Neural cell (in vitro differentiated cells): Measurements from ENCODE around the gene TMEM63B. TPM values are rescaled to one million over a fixed set of nuclear protein-coding genes. Genes with fewer than 3 reads are reported as not detected.

Experiments used
- H2AFZ ChIP-seq: fragments of 200-600, 300-800 bp; sonication (generic), shearing (Covaris generic); 2 replicates; pipeline ENCODE4 v1.6.0; 2014; ENCODE audit warnings: low read depth, mild to moderate bottlenecking, antibody characterized with exemption, low read length, moderate library complexity
- H3F3A ChIP-seq: fragments of 200-600 bp; shearing (Covaris generic); 2 replicates; pipeline ENCODE4 v1.6.1; 2016; ENCODE audit warnings: mild to moderate bottlenecking, moderate library complexity, mixed read lengths, antibody characterized with exemption, low read length; ENCODE audit not compliant: insufficient read depth, poor library complexity, severe bottlenecking
- H3K27ac ChIP-seq: fragments of 200-600, 300-800 bp; sonication (generic), shearing (Covaris generic); 2 replicates; pipeline ENCODE4 v1.5.1; 2014; ENCODE audit warnings: mild to moderate bottlenecking, low read length, moderate library complexity
- H3K27me3 ChIP-seq: fragments of 300-800, 200-600 bp; sonication (generic), shearing (Covaris generic); 2 replicates; pipeline ENCODE4 v1.6.0; 2014; ENCODE audit warnings: mild to moderate bottlenecking, low read depth, low read length, moderate library complexity; ENCODE audit not compliant: insufficient read depth
- H3K36me3 ChIP-seq: fragments of 300-800, 200-600 bp; sonication (generic), shearing (Covaris generic); 2 replicates; pipeline ENCODE4 v1.5.1; 2014; ENCODE audit warnings: mild to moderate bottlenecking, antibody characterized with exemption, low read length, moderate library complexity; ENCODE audit not compliant: insufficient read depth
- H3K4me2 ChIP-seq: fragments of 300-800, 200-600 bp; sonication (generic), shearing (Covaris generic); 2 replicates; pipeline ENCODE4 v1.6.0; 2014; ENCODE audit warnings: mild to moderate bottlenecking, low read length
- H3K4me3 ChIP-seq: fragments of 300-800, 200-600 bp; sonication (generic), shearing (Covaris generic); 2 replicates; pipeline ENCODE4 v1.5.1; 2014; ENCODE audit warnings: mild to moderate bottlenecking, low read length, moderate library complexity
- H3K79me2 ChIP-seq: fragments of 200-600 bp; shearing (Covaris generic); replicated peaks from 2 replicates; pipeline ENCODE4 v1.6.0; 2014; ENCODE audit warnings: mild to moderate bottlenecking, low read length, moderate library complexity; ENCODE audit not compliant: insufficient read depth
- H3K9ac ChIP-seq: fragments of 300-800, 200-600 bp; sonication (generic), shearing (Covaris generic); 2 replicates; pipeline ENCODE4 v1.6.1; 2016; ENCODE audit warnings: mild to moderate bottlenecking, low read length, mixed read lengths
- H3K9me2 ChIP-seq: fragments of 200-600 bp; shearing (Covaris generic); 2 replicates; pipeline ENCODE4 v1.6.1; 2016; ENCODE audit warnings: mild to moderate bottlenecking, low read length, mixed read lengths; ENCODE audit not compliant: insufficient read depth
- H3K9me3 ChIP-seq: fragments of 200-600, 300-800 bp; sonication (generic), shearing (Covaris generic); 2 replicates; pipeline ENCODE4 v1.6.1; 2016; ENCODE audit warnings: mild to moderate bottlenecking, mixed run types, low read length, moderate library complexity, mixed read lengths
- H4K20me1 ChIP-seq: fragments of 200-600 bp; shearing (Covaris generic); 2 replicates; pipeline ENCODE4 v1.6.1; 2016; ENCODE audit warnings: mild to moderate bottlenecking, mixed run types; ENCODE audit not compliant: insufficient read depth
- CTCF ChIP-seq: fragments of 450-650 bp; IDR thresholded peaks from 2 replicates; pipeline ENCODE4 v1.5.1; 2014; ENCODE audit warnings: antibody characterized with exemption, mild to moderate bottlenecking, moderate library complexity; ENCODE audit not compliant: poor library complexity, severe bottlenecking
- EZH2 ChIP-seq: fragments of 200-600, 300-800 bp; shearing (Covaris generic), sonication (generic); IDR thresholded peaks from 2 replicates; pipeline ENCODE4 v1.6.1; 2014; ENCODE audit warnings: antibody characterized with exemption, low read length, borderline replicate concordance, mild to moderate bottlenecking; ENCODE audit not compliant: insufficient read depth, poor library complexity, severe bottlenecking
- MXI1 ChIP-seq: fragments of 450-650 bp; conservative IDR thresholded peaks from 2 replicates; pipeline ENCODE4 v1.6.1; 2014; ENCODE audit warnings: antibody characterized with exemption, mild to moderate bottlenecking; ENCODE audit not compliant: poor library complexity, severe bottlenecking
- POLR2AphosphoS5 ChIP-seq: IDR thresholded peaks from 2 replicates; pipeline ENCODE4 v1.6.1; 2012
- RAD21 ChIP-seq: fragments of 450-650 bp; conservative IDR thresholded peaks from 2 replicates; pipeline ENCODE4 v1.6.1; 2014; ENCODE audit warnings: antibody characterized with exemption, mild to moderate bottlenecking, moderate library complexity
- SMC3 ChIP-seq: fragments of 450-650 bp; conservative IDR thresholded peaks from 2 replicates; pipeline ENCODE4 v1.6.1; 2014; ENCODE audit warnings: antibody characterized with exemption, mild to moderate bottlenecking, moderate library complexity; ENCODE audit not compliant: poor library complexity
- TAF1 ChIP-seq: IDR thresholded peaks from 2 replicates; pipeline ENCODE4 v1.6.1; 2012; ENCODE audit warnings: low read depth
- polyA minus RNA-seq: library from RNA; depleted of rRNA, polyadenylated mRNA; stranded (reverse); fragments of >200 nt; gene quantifications from 2 replicates; pipeline ENCODE4 v1.2.3, GENCODE V29; 2014
- polyA plus RNA-seq: library from polyadenylated mRNA; depleted of rRNA; stranded (reverse); fragments of >200 nt; gene quantifications from 2 replicates; pipeline ENCODE4 v1.2.3, GENCODE V29; 2014

TMEM63B gene
- 49.9 and 67.5 TPM in 2 replicates for polyA plus RNA-seq
- polyA minus RNA-seq = 49.8 and 57.9 TPM in 2 replicates

- Histone ChIP-seq H3F3A (no peaks in the 10 kb centered on the region), H3K9me2 (no peaks in the 10 kb centered on the region), H3K27me3 (no peaks in the 10 kb centered on the region), H3K9ac (peak within 1 kb of the TSS; percentile 79), H2AFZ (peak within 1 kb of the TSS; percentile 98), H3K9me3 (no peaks in the 10 kb centered on the region), H4K20me1 (no peaks in the 10 kb centered on the region), H3K4me3 (peak within 1 kb of the TSS; percentile 98), H3K4me2 (peak within 1 kb of the TSS; percentile 80), H3K27ac (peak within 1 kb of the TSS; percentile 36), H3K36me3 (no peaks in the 10 kb centered on the region), H3K79me2 (peaks cover 61% of the 10 kb centered on the region)
- TF ChIP-seq POLR2AphosphoS5 (peak; percentile 77), MXI1 (peak; percentile 3), CTCF (no peak)
Observed at GRCh38 chr6:44127186-44128019, at the start of gene TMEM63B, which contains the start of gene MRPL14. TMEM63B (plus strand) TSS chr6:44127554; CDS start chr6:44134585, 7,031 bp downstream. MRPL14 (minus strand) TSS chr6:44127452; CDS start chr6:44116611, 10,841 bp downstream.

- Histone ChIP-seq H2AFZ (no peak overlapping the region), H3K79me2 (no peaks in the 10 kb centered on the region), H3K9me3 (no peaks in the 10 kb centered on the region), H3K36me3 (no peaks in the 10 kb centered on the region), H3F3A (no peaks in the 10 kb centered on the region), H3K9me2 (no peaks in the 10 kb centered on the region), H4K20me1 (no peaks in the 10 kb centered on the region), H3K27ac (no peak overlapping the region), H3K27me3 (peaks cover 3% of the 10 kb centered on the region), H3K4me3 (no peak overlapping the region), H3K4me2 (no peak overlapping the region), H3K9ac (no peak overlapping the region)
- TF ChIP-seq MXI1 (no peak), TAF1 (no peak), POLR2AphosphoS5 (no peak), RAD21 (no peak), SMC3 (no peak), EZH2 (no peak)
Observed at GRCh38 chr6:44078219-44078826, 49.0 kb upstream of the TMEM63B start.

DNA sequence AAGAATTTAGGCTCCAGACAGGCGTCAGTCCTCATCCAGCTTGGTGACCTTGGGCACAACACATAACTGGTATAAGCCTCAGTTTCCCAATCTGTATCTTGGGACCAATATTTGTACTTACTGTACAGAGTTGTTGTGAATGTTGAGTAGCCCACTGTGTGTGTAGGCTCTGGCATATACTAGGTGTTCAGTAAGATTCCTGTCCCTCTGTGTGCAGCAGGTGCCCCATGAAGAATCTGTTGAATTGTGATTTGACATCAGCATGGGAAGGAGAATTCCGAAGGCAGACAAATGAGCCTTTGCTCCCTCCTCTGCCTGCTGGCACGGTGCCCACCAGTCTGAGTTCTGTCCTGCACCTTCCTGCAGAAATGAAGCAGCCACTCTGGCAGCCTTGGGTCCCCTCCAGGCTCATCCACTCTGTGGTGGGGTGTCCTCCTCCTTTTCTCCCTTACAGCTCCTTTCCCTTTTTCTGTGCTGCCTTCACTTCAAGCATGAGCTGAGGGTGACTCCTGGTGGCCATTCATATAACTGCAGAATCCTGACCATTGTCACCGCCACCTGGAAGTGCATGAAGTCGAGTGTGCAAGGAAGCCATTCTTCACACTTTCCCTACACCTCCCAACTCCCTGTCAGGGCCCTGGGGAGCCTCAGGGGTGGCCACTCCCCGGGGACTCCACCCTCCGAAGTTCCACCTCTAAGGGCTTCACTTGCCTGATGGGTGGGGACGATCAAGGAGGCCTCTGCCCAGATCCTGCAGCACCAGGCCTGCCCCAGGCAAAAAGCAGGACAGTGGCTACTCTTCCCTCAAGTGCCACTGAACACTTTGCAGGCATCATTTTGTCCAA is 48.3 kb upstream of the TMEM63B start:
- peak; percentile 99 for TF ChIP-seq RAD21
- peak; percentile 98 for TF ChIP-seq SMC3
- TF ChIP-seq MXI1 = no peak
- TF ChIP-seq CTCF = peak; percentile 97
- no peak overlapping the region for H3K27ac ChIP-seq
- no peaks in the 10 kb centered on the region for H3K36me3 ChIP-seq
- no peaks in the 10 kb centered on the region for H4K20me1 ChIP-seq
- no peaks in the 10 kb centered on the region for H3K9me2 ChIP-seq
- H3F3A ChIP-seq = no peaks in the 10 kb centered on the region
- H3K9ac ChIP-seq = no peak overlapping the region
- H3K79me2 ChIP-seq = no peaks in the 10 kb centered on the region
- H3K4me2 ChIP-seq = no peak overlapping the region
- H3K9me3 ChIP-seq = no peaks in the 10 kb centered on the region
- no peak overlapping the region for H2AFZ ChIP-seq
- no peak overlapping the region for H3K4me3 ChIP-seq
- H3K27me3 ChIP-seq = peaks cover 3% of the 10 kb centered on the region
